GM21619 (cell line): ENCODE measurements around the gene SLITRK6.
A peak's percentile ranks its signal among the peaks of the same experiment; 100 is the strongest.
"Not testable (repeated sequence)": the region's sequence is repeated elsewhere in the genome, so short reads cannot be mapped to it uniquely, and the experiment has no call there.

ENCODE experiments used
- ATAC-seq: cut with Tn5 transposase; IDR thresholded peaks from one replicate; pipeline ENCODE4 v1.9.1; 2021; ENCODE audit not compliant: unreplicated experiment

The SLITRK6 gene

DNA sequence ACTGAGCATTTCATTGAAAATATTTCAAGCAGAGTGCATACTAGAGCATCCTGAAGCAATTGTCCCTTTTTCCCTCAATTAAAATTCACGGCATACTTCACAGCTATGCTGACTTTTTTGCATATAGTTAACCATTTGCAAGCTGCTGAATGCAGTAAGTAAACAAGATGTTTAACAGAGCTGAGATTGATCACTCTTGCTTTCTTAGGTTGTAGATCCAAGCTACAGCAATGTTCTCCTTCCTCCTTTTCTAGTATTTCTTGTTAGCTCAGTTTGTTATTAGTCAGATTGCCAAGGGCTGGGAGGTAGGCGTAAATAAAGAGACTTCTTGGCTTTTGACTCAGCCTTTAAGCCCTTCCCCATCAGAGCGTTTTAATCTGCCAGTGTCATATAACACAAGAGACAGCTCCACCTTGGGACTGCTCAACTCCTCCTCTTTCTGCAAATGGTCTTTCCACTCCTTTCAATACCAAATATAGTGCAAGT lies at the start of gene SLITRK6:
SLITRK6 (minus strand) TSS at position 323 of the 486 bp plus-strand sequence. CDS start 2,911 bp downstream, outside the sequence.
- no peak for ATAC-seq

DNA sequence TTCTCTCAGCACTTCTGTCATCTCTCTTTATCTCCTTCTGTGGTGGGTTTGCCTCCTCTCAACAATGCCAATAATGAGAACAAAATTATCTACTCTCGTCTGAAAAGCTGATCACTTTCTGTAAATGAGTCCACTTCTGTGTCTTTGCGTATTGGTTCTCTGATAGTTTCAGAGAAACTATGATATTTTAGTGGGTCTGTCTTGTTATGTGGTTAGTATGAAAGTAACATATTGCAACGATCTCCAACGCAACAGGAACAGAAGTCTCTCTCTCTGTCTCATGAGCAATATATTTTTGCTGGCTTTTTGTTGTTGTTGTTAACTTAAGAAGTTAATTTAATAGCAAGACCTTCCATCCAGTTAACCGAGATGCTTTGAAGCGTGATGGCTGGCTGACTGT lies 47.8 kb upstream of the SLITRK6 start:
- no peak for ATAC-seq

GRCh38 chr13:85841427-85841826 lies 42.2 kb upstream of the SLITRK6 start:
- no peak for ATAC-seq

GRCh38 chr13:85833921-85834320 lies 34.7 kb upstream of the SLITRK6 start:
- ATAC-seq: no peak

GRCh38 chr13:85828094-85828684 lies 29.0 kb upstream of the SLITRK6 start:
- peak; percentile 54 for ATAC-seq

- no peak for ATAC-seq
Measured at GRCh38 chr13:85825454-85825853, 26.2 kb upstream of the SLITRK6 start.

GRCh38 chr13:85823832-85824231 lies 24.6 kb upstream of the SLITRK6 start:
- ATAC-seq: no peak

DNA sequence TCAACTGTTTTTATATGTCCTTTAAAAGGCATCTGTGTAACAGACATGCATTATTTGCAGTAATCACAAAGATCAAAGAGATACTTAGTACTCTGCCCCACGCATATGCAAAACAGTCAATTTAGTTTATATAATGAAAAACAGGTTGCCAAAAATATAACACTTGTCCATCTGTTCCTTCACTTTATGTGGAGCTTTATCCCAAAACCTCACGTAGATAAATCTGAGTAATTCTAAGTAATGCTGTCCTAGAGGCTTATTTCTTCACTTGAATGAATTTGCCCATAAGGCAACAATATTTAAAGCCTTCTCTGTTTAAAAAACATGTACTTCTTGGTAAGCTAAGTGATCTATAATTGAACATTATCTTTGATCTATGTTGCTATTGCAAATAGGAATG lies 20.3 kb upstream of the SLITRK6 start:
- no peak for ATAC-seq

GRCh38 chr13:85816413-85816812 lies 17.2 kb upstream of the SLITRK6 start:
- no peak for ATAC-seq

GRCh38 chr13:85812282-85812681 lies 13.1 kb upstream of the SLITRK6 start:
- ATAC-seq: no peak

DNA sequence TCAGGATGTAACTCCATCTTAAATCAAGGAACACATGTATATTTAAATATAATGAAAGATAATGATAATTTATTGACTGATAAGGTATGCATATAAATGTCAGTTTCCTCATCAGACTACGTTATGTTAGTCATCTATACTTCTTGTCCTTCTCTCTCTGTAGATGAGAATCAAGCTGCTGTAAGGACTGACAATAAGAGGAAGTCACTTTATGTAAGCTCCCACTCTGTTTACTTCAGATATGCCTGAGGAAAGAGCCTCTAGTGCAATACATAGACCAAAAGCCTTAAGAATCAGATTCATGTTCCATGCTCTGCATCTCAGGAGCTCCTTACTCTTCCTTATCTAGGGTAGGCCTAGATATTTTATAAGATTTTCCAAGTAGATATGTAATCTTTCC lies 9.6 kb upstream of the SLITRK6 start:
- no peak for ATAC-seq

- ATAC-seq: peak; percentile 79
Measured at GRCh38 chr13:85806553-85807175, 7.4 kb upstream of the SLITRK6 start.

GRCh38 chr13:85798556-85798955 lies 663 bp downstream of the SLITRK6 start:
- ATAC-seq: no peak

DNA sequence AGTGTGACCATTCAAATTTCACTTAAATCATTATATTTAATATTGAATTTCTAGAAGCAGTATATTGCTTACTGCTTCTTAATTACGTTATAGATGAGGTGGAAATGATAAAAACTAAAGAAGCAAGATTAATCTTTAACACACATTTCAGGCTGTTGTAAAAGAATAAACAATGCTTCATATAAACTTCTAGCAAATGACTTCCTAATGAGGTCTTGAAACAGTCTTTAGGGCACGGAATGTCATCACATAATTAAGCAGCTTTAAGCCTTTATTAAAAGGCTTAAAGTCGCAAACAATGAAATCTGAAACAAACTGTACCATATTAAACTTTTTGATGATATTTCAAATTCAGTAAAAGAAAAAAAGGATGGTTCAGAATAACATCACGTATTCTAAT lies 1.9 kb downstream of the SLITRK6 start:
- ATAC-seq: no peak

GRCh38 chr13:85785205-85785604 lies 14.0 kb downstream of the SLITRK6 start:
- no peak for ATAC-seq

DNA sequence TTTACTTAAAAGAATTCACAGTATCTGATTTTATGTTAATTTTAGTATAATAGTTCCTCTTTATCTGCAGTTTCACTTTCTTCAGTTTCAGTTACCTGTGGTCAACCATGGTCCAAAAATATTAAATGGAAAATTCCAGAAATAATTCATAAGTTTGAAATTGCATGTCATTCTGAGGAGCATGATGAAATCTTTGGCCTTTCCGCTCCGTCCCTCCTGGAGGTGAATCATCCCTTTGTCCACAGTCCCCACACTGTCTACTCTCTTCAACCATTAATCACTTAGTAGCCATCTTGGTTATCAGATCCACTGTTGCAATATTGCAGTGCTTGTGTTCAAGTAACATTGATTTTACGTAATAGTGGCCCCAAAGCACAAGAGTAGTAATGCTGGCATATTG lies 26.9 kb downstream of the SLITRK6 start:
- no peak for ATAC-seq

- no peak for ATAC-seq
Measured at GRCh38 chr13:85771856-85772255, 27.4 kb downstream of the SLITRK6 start.

- ATAC-seq: no peak
Measured at GRCh38 chr13:85768946-85769345, 30.3 kb downstream of the SLITRK6 start.

GRCh38 chr13:85755123-85755522 lies 44.1 kb downstream of the SLITRK6 start:
- no peak for ATAC-seq

- ATAC-seq: not testable (repeated sequence)
Measured at GRCh38 chr13:85743201-85743770, 55.9 kb downstream of the SLITRK6 start.
